ENCODE results near the gene CTNND2.
"Not testable (repeated sequence)": the region's sequence is repeated elsewhere in the genome, so short reads cannot be mapped to it uniquely, and the experiment has no call there.

Gene CTNND2

GRCh38 chr5:11854936-11855335 lies 49.3 kb downstream of the CTNND2 start:
- TF ChIP-seq CTCF (IDR thresholded peaks at IDR 0.05; ENCODE audit: borderline replicate concordance, control extremely low read depth, extremely low read depth, insufficient read depth, missing control alignments): no peak
- no peak for DNase-seq (ENCODE audit: low spot score)
- in situ Hi-C loops (cut with MboI; ENCODE audit: low sequenced_read_pairs, unreplicated experiment): no loop called here

GRCh38 chr5:11853796-11854195 lies 50.5 kb downstream of the CTNND2 start:
- in situ Hi-C loops (cut with MboI; ENCODE audit: low sequenced_read_pairs, unreplicated experiment): no loop called here
- no peak for DNase-seq (ENCODE audit: low spot score)
- no peak for TF ChIP-seq CTCF (IDR thresholded peaks at IDR 0.05; ENCODE audit: borderline replicate concordance, control extremely low read depth, extremely low read depth, insufficient read depth, missing control alignments)

- no peak for DNase-seq (ENCODE audit: low spot score)
- in situ Hi-C loops (cut with MboI; ENCODE audit: low sequenced_read_pairs, unreplicated experiment): no loop called here
- TF ChIP-seq CTCF (IDR thresholded peaks at IDR 0.05; ENCODE audit: borderline replicate concordance, control extremely low read depth, extremely low read depth, insufficient read depth, missing control alignments): no peak
These were observed 51.1 kb downstream of the CTNND2 start for GRCh38 chr5:11853140-11853539.

GRCh38 chr5:11852717-11853087 lies 51.5 kb downstream of the CTNND2 start:
- TF ChIP-seq CTCF (IDR thresholded peaks at IDR 0.05; ENCODE audit: borderline replicate concordance, control extremely low read depth, extremely low read depth, insufficient read depth, missing control alignments): no peak
- DNase-seq (ENCODE audit: low spot score): no peak
- in situ Hi-C loops (cut with MboI; ENCODE audit: low sequenced_read_pairs, unreplicated experiment): no loop called here

- TF ChIP-seq CTCF (IDR thresholded peaks at IDR 0.05; ENCODE audit: borderline replicate concordance, control extremely low read depth, extremely low read depth, insufficient read depth, missing control alignments): no peak
- no peak for DNase-seq (ENCODE audit: low spot score)
- in situ Hi-C loops (cut with MboI; ENCODE audit: low sequenced_read_pairs, unreplicated experiment): no loop called here
These were observed 52.1 kb downstream of the CTNND2 start for GRCh38 chr5:11851965-11852716.

- DNase-seq (ENCODE audit: low spot score): no peak
- in situ Hi-C loops (cut with MboI; ENCODE audit: low sequenced_read_pairs, unreplicated experiment): no loop called here
These were observed 52.8 kb downstream of the CTNND2 start for GRCh38 chr5:11851416-11851815.

GRCh38 chr5:11828566-11828965 lies 75.7 kb downstream of the CTNND2 start:
- in situ Hi-C loops (cut with MboI; ENCODE audit: low sequenced_read_pairs, unreplicated experiment): not testable (repeated sequence)

More at GRCh38 chr5:11851416-11851815, 52.8 kb downstream of the CTNND2 start:
- no peak for TF ChIP-seq CTCF (IDR thresholded peaks at IDR 0.05; ENCODE audit: borderline replicate concordance, control extremely low read depth, extremely low read depth, insufficient read depth, missing control alignments)

More at GRCh38 chr5:11828566-11828965, 75.7 kb downstream of the CTNND2 start:
- DNase-seq (ENCODE audit: low spot score): not testable (repeated sequence)
